ENCODE results near the gene CDKN3.
"Not testable (repeated sequence)": the region's sequence is repeated elsewhere in the genome, so short reads cannot be mapped to it uniquely, and the experiment has no call there.

CDKN3 gene

GRCh38 chr14:54399560-54399959 is 2.8 kb downstream of the CDKN3 start:
- TF ChIP-seq REST (IDR thresholded peaks at IDR 0.05; ENCODE audit: insufficient replicate concordance, low read depth) (no peak), CTCF (IDR thresholded peaks at IDR 0.05; ENCODE audit: insufficient read depth, low read length) (no peak), GABPA (IDR thresholded peaks at IDR 0.05; ENCODE audit: low read depth) (no peak), SPI1 (IDR thresholded peaks at IDR 0.05; ENCODE audit: borderline replicate concordance, low read depth) (no peak), POLR2AphosphoS5 (IDR thresholded peaks at IDR 0.05; ENCODE audit: low read depth) (no peak)
- H3K27me3 ChIP-seq (ENCODE audit: insufficient read depth, poor library complexity, severe bottlenecking), result no peaks in the 10 kb centered on the region
- no peak for DNase-seq (ENCODE audit: low read depth in 1 of 2, low spot score in 1 of 2)
- no peak overlapping the region for H3K4me3 ChIP-seq (replicated peaks; ENCODE audit: insufficient read depth, low read length)
- H3K27ac ChIP-seq (replicated peaks), result no peak overlapping the region

GRCh38 chr14:54403401-54404005 is 6.7 kb downstream of the CDKN3 start:
- not testable (repeated sequence) for DNase-seq (ENCODE audit: low read depth in 1 of 2, low spot score in 1 of 2); H3K27ac ChIP-seq (replicated peaks); H3K4me3 ChIP-seq (replicated peaks; ENCODE audit: insufficient read depth, low read length); H3K27me3 ChIP-seq (ENCODE audit: insufficient read depth, poor library complexity, severe bottlenecking)

- H3K27me3 ChIP-seq (ENCODE audit: insufficient read depth, poor library complexity, severe bottlenecking), result no peaks in the 10 kb centered on the region
- H3K4me3 ChIP-seq (replicated peaks; ENCODE audit: insufficient read depth, low read length), result no peak overlapping the region
- TF ChIP-seq SPI1 (IDR thresholded peaks at IDR 0.05; ENCODE audit: borderline replicate concordance, low read depth), result no peak
- no peak for TF ChIP-seq POLR2AphosphoS5 (IDR thresholded peaks at IDR 0.05; ENCODE audit: low read depth)
- TF ChIP-seq GABPA (IDR thresholded peaks at IDR 0.05; ENCODE audit: low read depth), result no peak
- no peak for TF ChIP-seq REST (IDR thresholded peaks at IDR 0.05; ENCODE audit: insufficient replicate concordance, low read depth)
- no peak for TF ChIP-seq CTCF (IDR thresholded peaks at IDR 0.05; ENCODE audit: insufficient read depth, low read length)
- H3K27ac ChIP-seq (replicated peaks), result no peak overlapping the region
- DNase-seq (ENCODE audit: low read depth in 1 of 2, low spot score in 1 of 2), result no peak
Observed at GRCh38 chr14:54410215-54410614, 13.4 kb downstream of the CDKN3 start.

- Histone ChIP-seq H3K27me3 (ENCODE audit: insufficient read depth, poor library complexity, severe bottlenecking) (no peaks in the 10 kb centered on the region), H3K4me3 (replicated peaks; ENCODE audit: insufficient read depth, low read length) (no peak overlapping the region), H3K27ac (replicated peaks) (no peak overlapping the region)
- DNase-seq (ENCODE audit: low read depth in 1 of 2, low spot score in 1 of 2), result no peak
- TF ChIP-seq POLR2AphosphoS5 (IDR thresholded peaks at IDR 0.05; ENCODE audit: low read depth) (no peak), REST (IDR thresholded peaks at IDR 0.05; ENCODE audit: insufficient replicate concordance, low read depth) (no peak), SPI1 (IDR thresholded peaks at IDR 0.05; ENCODE audit: borderline replicate concordance, low read depth) (no peak), CTCF (IDR thresholded peaks at IDR 0.05; ENCODE audit: insufficient read depth, low read length) (no peak), GABPA (IDR thresholded peaks at IDR 0.05; ENCODE audit: low read depth) (no peak)
Observed at GRCh38 chr14:54411371-54411770, 14.6 kb downstream of the CDKN3 start.

Data from HL-60 (cell line).